Thoracic aorta (tissue), 2 donors: Measurements from ENCODE around the gene HTR6. TPM values are rescaled to one million over a fixed set of nuclear protein-coding genes. Genes with fewer than 3 reads are reported as not detected.

Source experiments
- ATAC-seq: fragments of 150-250 bp; one replicate; pipeline ENCODE4 v1.8.0; 2017; ENCODE audit warnings: low read depth; ENCODE audit not compliant: insufficient number of reproducible peaks, low FRiP score
- DNase-seq: peaks from one replicate; pipeline ENCODE4 v3.0.0-alpha.2; 2020; ENCODE audit warnings: low spot score
- H3K27ac ChIP-seq, 2 donors: fragments of 200-600 bp; sonication (generic); 1 replicate in 1 of 2; 2 replicates in 1 of 2; pipeline ENCODE4 v1.5.1; 2016; ENCODE audit warnings: mild to moderate bottlenecking in 2 of 2, moderate library complexity in 2 of 2
- H3K27me3 ChIP-seq: fragments of 200-600 bp; sonication (generic); replicated peaks from 2 replicates; pipeline ENCODE4 v1.6.0; 2016; ENCODE audit warnings: mild to moderate bottlenecking; ENCODE audit not compliant: insufficient read depth
- H3K36me3 ChIP-seq: fragments of 200-600 bp; sonication (generic); one replicate; pipeline ENCODE4 v1.5.1; 2016
- H3K4me1 ChIP-seq, 2 donors: fragments of 200-600 bp; sonication (generic); 1 replicate in 1 of 2; 2 replicates in 1 of 2; pipeline versions ENCODE4 v1.5.1 to v1.6.0; 2016; ENCODE audit warnings: low read depth in 2 of 2, mild to moderate bottlenecking in 1 of 2; ENCODE audit not compliant: control insufficient read depth in 1 of 2
- H3K4me3 ChIP-seq: fragments of 200-600 bp; sonication (generic); 2 replicates; pipeline ENCODE4 v1.5.1; 2016; ENCODE audit warnings: mild to moderate bottlenecking
- H3K9me3 ChIP-seq: fragments of 200-600 bp; sonication (generic); 2 replicates; pipeline ENCODE4 v1.5.1; 2016
- total RNA-seq, 2 donors: library from RNA; depleted of rRNA; stranded (reverse); fragments of >200 nt; gene quantifications; one replicate each; pipeline versions ENCODE4 v1.1.0 to v1.2.3, GENCODE V29; 2016
- TF ChIP-seq, protein P1 (sequence below): fragments of 200-600 bp; sonication (generic); IDR thresholded peaks from one replicate; pipeline ENCODE4 v1.5.1; 2019; ENCODE audit warnings: antibody characterized with exemption

HTR6 gene
- total RNA-seq, 2 donors from 2014 or later: 0.41 TPM; not detected in 1

DNA sequence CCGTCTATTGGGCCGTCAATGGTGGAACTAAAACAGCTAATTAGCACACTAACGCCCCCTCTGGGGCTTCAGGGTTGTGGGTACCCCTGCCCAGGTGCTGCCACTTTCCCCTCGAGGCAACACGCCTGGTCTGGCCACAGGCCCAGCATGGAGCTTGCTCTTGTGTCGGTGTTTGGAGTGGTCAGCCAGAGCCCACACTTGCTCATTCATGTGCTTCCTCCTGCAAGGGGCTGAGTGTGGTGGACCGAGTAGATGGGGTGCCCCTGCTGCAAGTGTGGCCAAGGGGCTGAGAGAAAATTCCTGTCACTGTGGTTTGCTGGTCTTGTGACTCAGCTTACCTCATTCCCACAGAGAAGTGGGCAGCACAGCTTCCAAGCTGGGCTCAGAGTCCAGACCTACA lies 25.7 kb downstream of the HTR6 start:
- Histone ChIP-seq H3K4me1 (no peaks in the 10 kb centered on the region), H3K27me3 (no peaks in the 10 kb centered on the region), H3K4me3 (no peak overlapping the region), H3K9me3 (no peaks in the 10 kb centered on the region), H3K36me3 (peaks cover 19% of the 10 kb centered on the region), H3K27ac (no peak overlapping the region)
- TF ChIP-seq, protein P1, sequence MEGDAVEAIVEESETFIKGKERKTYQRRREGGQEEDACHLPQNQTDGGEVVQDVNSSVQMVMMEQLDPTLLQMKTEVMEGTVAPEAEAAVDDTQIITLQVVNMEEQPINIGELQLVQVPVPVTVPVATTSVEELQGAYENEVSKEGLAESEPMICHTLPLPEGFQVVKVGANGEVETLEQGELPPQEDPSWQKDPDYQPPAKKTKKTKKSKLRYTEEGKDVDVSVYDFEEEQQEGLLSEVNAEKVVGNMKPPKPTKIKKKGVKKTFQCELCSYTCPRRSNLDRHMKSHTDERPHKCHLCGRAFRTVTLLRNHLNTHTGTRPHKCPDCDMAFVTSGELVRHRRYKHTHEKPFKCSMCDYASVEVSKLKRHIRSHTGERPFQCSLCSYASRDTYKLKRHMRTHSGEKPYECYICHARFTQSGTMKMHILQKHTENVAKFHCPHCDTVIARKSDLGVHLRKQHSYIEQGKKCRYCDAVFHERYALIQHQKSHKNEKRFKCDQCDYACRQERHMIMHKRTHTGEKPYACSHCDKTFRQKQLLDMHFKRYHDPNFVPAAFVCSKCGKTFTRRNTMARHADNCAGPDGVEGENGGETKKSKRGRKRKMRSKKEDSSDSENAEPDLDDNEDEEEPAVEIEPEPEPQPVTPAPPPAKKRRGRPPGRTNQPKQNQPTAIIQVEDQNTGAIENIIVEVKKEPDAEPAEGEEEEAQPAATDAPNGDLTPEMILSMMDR: no peak
- no peak for ATAC-seq
- DNase-seq: no peak

DNA sequence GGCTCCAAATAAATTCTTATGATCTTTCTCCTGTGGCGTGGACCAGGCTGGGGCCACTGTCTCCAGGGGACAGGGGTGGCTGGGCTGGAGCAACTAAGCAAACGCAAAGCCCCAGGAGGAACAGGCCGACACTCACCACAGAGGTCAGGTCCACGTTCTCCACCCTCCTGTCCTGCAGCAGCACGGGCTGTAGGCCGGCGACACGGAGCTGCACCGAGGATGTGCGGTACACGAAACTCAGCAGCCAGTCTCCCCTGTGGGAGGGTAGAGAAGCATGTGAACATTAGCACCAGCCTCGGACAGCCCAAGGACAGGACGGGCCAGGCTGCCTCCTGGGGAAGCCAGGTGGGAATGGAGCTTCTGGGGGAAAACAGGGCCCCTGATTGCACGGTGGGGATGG lies 29.6 kb downstream of the HTR6 start:
- DNase-seq (no peak), ATAC-seq (no peak)
- no peaks in the 10 kb centered on the region for H3K4me1 ChIP-seq
- H3K27ac ChIP-seq: no peak overlapping the region
- H3K4me3 ChIP-seq: no peak overlapping the region
- TF ChIP-seq, protein P1: no peak
- H3K36me3 ChIP-seq: peaks cover 12% of the 10 kb centered on the region
- H3K27me3 ChIP-seq: no peaks in the 10 kb centered on the region
- H3K9me3 ChIP-seq: no peaks in the 10 kb centered on the region

DNA sequence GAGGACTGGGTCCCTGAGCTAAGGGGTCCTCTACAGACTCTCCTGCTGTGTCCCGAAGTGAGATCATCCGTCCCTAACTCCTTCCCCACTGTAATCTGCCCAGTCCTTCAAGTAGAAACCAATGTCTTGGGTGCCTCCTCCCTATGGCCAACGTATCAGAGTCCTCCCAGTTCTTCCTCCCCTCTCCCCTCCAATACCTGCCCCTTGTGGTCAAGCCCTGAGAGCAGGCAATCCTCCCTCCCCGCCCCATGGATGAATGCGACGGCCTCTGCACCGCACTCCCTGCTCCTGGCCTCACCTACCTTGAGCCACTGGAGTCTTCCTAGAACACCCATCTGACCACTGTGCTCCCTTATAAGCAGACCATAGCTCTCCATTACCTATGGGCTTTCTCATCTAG lies 31.1 kb downstream of the HTR6 start:
- H3K4me3 ChIP-seq: no peak overlapping the region
- ATAC-seq: no peak
- H3K36me3 ChIP-seq: peaks cover 24% of the 10 kb centered on the region
- no peak for DNase-seq
- H3K27ac ChIP-seq: no peak overlapping the region
- TF ChIP-seq, protein P1: no peak
- H3K27me3 ChIP-seq: no peaks in the 10 kb centered on the region
- no peaks in the 10 kb centered on the region for H3K4me1 ChIP-seq
- no peaks in the 10 kb centered on the region for H3K9me3 ChIP-seq

DNA sequence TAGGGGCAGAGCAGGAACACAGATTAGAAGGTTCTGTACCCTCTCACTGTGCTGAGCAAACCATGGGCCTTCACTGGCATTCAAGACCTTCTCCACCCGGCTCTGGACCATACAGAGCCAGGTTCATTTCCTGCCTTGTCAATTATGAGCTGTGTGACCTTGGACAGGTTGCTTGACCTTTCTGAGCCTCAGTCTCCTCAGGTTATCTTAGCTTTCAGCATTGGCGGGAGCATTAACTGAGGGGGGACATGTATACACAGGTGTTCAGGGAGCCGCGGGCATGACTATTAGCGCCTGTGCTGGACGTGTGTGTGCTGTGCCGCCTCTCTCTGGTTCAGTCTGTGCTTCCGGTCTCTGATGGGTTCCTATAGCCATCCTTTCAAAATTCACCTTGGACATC lies 32.1 kb downstream of the HTR6 start:
- no peak for ATAC-seq
- Histone ChIP-seq H3K9me3 (no peaks in the 10 kb centered on the region), H3K4me3 (no peak overlapping the region), H3K36me3 (peaks cover 25% of the 10 kb centered on the region), H3K4me1 (no peaks in the 10 kb centered on the region), H3K27me3 (no peaks in the 10 kb centered on the region), H3K27ac (no peak overlapping the region)
- TF ChIP-seq, protein P1: no peak
- DNase-seq: no peak

DNA sequence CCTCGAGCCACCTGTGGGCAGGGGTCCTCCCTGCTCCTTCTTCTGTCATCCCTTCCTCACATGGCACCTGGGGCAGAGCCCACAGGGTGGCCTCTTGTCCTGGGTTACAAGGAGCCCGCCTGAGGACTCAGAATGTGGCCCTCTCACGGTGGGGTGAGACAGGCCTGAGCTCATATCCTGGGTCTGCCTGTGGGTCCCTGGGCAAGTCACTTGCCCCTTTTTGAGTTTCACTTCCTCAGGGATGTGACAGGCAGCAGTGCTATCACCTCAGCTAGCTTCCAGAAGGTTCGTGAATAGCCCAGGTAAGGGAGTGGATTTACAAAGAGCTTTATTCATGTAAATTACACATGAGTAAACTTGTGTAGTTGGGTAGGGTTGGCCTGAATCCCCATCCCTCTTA lies 33.5 kb downstream of the HTR6 start:
- ATAC-seq (no peak), DNase-seq (no peak)
- no peaks in the 10 kb centered on the region for H3K9me3 ChIP-seq
- peaks cover 22% of the 10 kb centered on the region for H3K36me3 ChIP-seq
- H3K27me3 ChIP-seq: no peaks in the 10 kb centered on the region
- no peak overlapping the region for H3K4me3 ChIP-seq
- TF ChIP-seq, protein P1: no peak
- H3K27ac ChIP-seq: no peak overlapping the region
- H3K4me1 ChIP-seq: no peaks in the 10 kb centered on the region
